ENCODE data around the gene SIRT6.

SIRT6 gene

DNA sequence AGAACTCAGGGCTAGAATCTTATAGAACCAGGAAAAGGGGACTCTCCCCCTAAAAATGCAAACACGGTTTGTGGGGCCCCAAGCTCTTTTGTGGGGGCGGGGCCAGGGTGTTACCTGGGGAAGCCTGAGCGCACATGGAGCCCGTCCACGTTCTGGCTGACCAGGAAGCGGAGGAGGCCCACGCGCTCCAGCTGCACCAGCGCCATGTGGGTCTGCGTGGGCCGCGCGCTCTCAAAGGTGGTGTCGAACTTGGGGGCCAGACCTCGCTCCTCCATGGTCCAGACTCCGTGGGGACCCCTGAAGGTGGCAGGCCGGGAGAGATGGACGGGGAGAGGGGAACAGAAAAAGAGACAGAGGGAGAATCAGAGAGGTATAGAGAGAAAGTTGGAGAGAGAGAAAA is 3.4 kb downstream of the SIRT6 start:
- TF ChIP-seq CTCF (IDR thresholded peaks at IDR 0.05), result no peak
- no peak for TF ChIP-seq ZFX (IDR thresholded peaks at IDR 0.05; ENCODE audit: borderline replicate concordance)
- no peak overlapping the region for H3K27ac ChIP-seq

GRCh38 chr19:4177146-4177545 is 5.2 kb downstream of the SIRT6 start:
- no peak overlapping the region for H3K27ac ChIP-seq

DNA sequence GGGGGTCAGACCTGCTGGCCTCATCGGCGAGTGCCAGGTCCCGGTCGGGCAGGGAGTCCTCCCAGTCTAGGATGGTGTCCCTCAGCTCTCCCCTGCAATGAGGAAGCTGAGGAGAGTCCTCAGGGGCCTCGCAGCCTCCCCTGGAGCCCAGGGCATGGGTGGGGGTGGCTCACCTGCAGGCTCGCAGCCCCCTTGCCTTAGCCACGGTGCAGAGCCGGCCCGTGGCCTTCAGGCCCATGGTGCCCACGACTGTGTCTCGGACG is 6.8 kb downstream of the SIRT6 start:
- no peak for TF ChIP-seq ZFX (IDR thresholded peaks at IDR 0.05; ENCODE audit: borderline replicate concordance)
- no peak for TF ChIP-seq CTCF (IDR thresholded peaks at IDR 0.05)
- no peak overlapping the region for H3K27ac ChIP-seq

More at GRCh38 chr19:4177146-4177545, 5.2 kb downstream of the SIRT6 start:
- TF ChIP-seq ZFX (IDR thresholded peaks at IDR 0.05; ENCODE audit: borderline replicate concordance), result no peak
- no peak for TF ChIP-seq CTCF (IDR thresholded peaks at IDR 0.05)

- H3K27ac ChIP-seq, result no peak overlapping the region
- TF ChIP-seq ZFX (IDR thresholded peaks at IDR 0.05; ENCODE audit: borderline replicate concordance), result no peak
- TF ChIP-seq CTCF (IDR thresholded peaks at IDR 0.05), result no peak
Measured at GRCh38 chr19:4174895-4175668, 7.3 kb downstream of the SIRT6 start.

DNA sequence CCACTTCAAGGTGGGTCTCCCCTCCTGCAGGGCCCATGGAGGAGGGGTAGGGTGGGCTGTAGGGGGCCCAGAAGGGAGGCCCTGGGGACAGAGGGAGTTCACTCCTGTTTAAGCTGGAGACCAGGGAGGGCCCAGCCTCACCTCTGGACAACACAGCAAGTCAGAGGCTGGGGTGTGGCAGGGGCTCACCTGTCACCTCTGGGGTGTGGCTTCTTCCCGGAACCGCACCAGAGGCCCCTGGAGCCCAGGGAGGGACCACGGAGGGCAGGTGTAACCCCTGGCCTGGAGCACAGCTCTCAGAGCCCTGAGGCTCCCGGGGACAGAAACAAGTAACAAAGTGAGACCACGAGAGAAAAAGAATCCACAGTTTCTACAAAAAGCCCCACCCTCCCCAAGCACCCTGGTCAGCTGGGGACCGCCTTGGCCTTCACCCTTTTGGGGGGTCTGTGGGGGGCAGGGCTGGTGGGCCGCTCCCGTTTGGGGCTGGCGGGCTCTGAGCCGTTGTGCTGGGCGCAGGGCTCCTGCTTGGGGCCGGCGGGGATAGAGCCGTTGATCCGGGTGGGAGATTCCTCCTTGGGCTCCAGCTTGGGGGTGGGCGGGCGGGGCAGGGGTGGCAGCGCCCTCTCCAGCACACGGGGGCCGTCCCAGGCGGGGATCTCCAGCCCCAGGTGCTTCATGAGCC is 8.0 kb downstream of the SIRT6 start:
- no peak overlapping the region for H3K27ac ChIP-seq
- TF ChIP-seq CTCF (IDR thresholded peaks at IDR 0.05), result no peak
- TF ChIP-seq ZFX (IDR thresholded peaks at IDR 0.05; ENCODE audit: borderline replicate concordance), result no peak

- H3K27ac ChIP-seq, result no peak overlapping the region
- no peak for TF ChIP-seq ZFX (IDR thresholded peaks at IDR 0.05; ENCODE audit: borderline replicate concordance)
- no peak for TF ChIP-seq CTCF (IDR thresholded peaks at IDR 0.05)
Measured at GRCh38 chr19:4173479-4174212, 8.7 kb downstream of the SIRT6 start.

Data from 22Rv1 (cell line).